GM20000 (cell line): ENCODE results near the gene RUNX1.
A peak's percentile ranks its signal among the peaks of the same experiment; 100 is the strongest.

Experiments used
- DNase-seq: peaks from one replicate; pipeline ENCODE4 v3.0.0; 2012; ENCODE audit warnings: low spot score
- CTCF ChIP-seq: IDR thresholded peaks from 2 replicates; pipeline ENCODE4 v1.5.1; 2012; ENCODE audit warnings: mild to moderate bottlenecking, control low read depth; ENCODE audit errors: extremely low read depth, missing control alignments

Gene RUNX1

GRCh38 chr21:34992180-34992579 is 56.9 kb downstream of the RUNX1 start:
- no peak for TF ChIP-seq CTCF

GRCh38 chr21:34991366-34991957 is 57.6 kb downstream of the RUNX1 start:
- DNase-seq = no peak
- TF ChIP-seq CTCF = no peak

More at GRCh38 chr21:34992180-34992579, 56.9 kb downstream of the RUNX1 start:
- no peak for DNase-seq

GRCh38 chr21:34990842-34991241 is 58.3 kb downstream of the RUNX1 start:
- DNase-seq = no peak
- TF ChIP-seq CTCF = no peak

GRCh38 chr21:34989337-34990151 is 59.6 kb downstream of the RUNX1 start:
- no peak for TF ChIP-seq CTCF
- DNase-seq = peak; percentile 34

GRCh38 chr21:34988625-34989024 is 60.5 kb downstream of the RUNX1 start:
- no peak for TF ChIP-seq CTCF
- no peak for DNase-seq

GRCh38 chr21:34988139-34988538 is 61.0 kb downstream of the RUNX1 start:
- no peak for TF ChIP-seq CTCF
- DNase-seq = no peak

GRCh38 chr21:34987501-34988072 is 61.5 kb downstream of the RUNX1 start:
- TF ChIP-seq CTCF = no peak
- DNase-seq = no peak
